Ascending aorta (tissue), 2 donors: ENCODE results near the gene ZIK1. TPM values are rescaled to one million over a fixed set of nuclear protein-coding genes. Genes with fewer than 3 reads are reported as not detected.

Experiments
- DNase-seq, 2 donors: peaks; one replicate each; pipeline ENCODE4 v3.0.0-alpha.2; 2019; ENCODE audit warnings: low spot score in 2 of 2
- H3K27ac ChIP-seq, 2 donors: fragments of 200-600 bp; sonication (generic); one replicate each; pipeline ENCODE4 v1.5.1; 2016 to 2017; ENCODE audit warnings: mild to moderate bottlenecking in 1 of 2
- H3K27me3 ChIP-seq: fragments of 200-600 bp; sonication (generic); one replicate; pipeline ENCODE4 v1.5.1; 2017
- H3K36me3 ChIP-seq, 2 donors: fragments of 200-600 bp; sonication (generic); one replicate each; pipeline ENCODE4 v1.5.1; 2016
- H3K4me1 ChIP-seq, 2 donors: fragments of 200-600 bp; sonication (generic); one replicate each; pipeline ENCODE4 v1.5.1; 2016 to 2017; ENCODE audit warnings: mild to moderate bottlenecking in 1 of 2
- H3K4me3 ChIP-seq, 2 donors: fragments of 200-600 bp; sonication (generic); one replicate each; pipeline ENCODE4 v1.5.1; 2016 to 2017; ENCODE audit warnings: mild to moderate bottlenecking in 1 of 2
- H3K9me3 ChIP-seq, 2 donors: fragments of 200-600 bp; sonication (generic); one replicate each; pipeline ENCODE4 v1.5.1; 2016
- CTCF ChIP-seq, 3 experiments: fragments of 200-600 bp in 2 of 3; fragments of 450-650 bp in 1 of 3; sonication (generic) in 2 of 3; IDR thresholded peaks; one replicate each; pipeline ENCODE4 v1.5.1; 2016 to 2019; ENCODE audit warnings: antibody characterized with exemption in 3 of 3, mild to moderate bottlenecking in 1 of 3, moderate library complexity in 1 of 3
- intact Hi-C: fragments of 100-400 bp; cut with DNase I; formaldehyde crosslinking; loops from one replicate; pipeline ENCODE4 v1.15.1; 2023
- total RNA-seq: library from RNA; depleted of rRNA; stranded (reverse); fragments of >200 nt; gene quantifications from one replicate; pipeline ENCODE4 v1.1.0, GENCODE V29; 2016

Gene ZIK1
- total RNA-seq, 1 donor from 2014 or later = 0.53 TPM

- H3K9me3 ChIP-seq = peaks cover 72 to 94% of the 10 kb centered on the region in 2 donors
- H3K4me3 ChIP-seq = no peak overlapping the region
- no peak overlapping the region for H3K27ac ChIP-seq
- no peaks in the 10 kb centered on the region for H3K27me3 ChIP-seq
- intact Hi-C loops = no loop called here
- H3K4me1 ChIP-seq = no peaks in the 10 kb centered on the region
- no peak for TF ChIP-seq CTCF (IDR thresholded peaks at IDR 0.05)
- H3K36me3 ChIP-seq = peaks cover 0 to 5% of the 10 kb centered on the region in 2 donors
- DNase-seq = no peak
Measured at GRCh38 chr19:57566396-57567265, 17.3 kb upstream of the ZIK1 start.

- H3K4me3 ChIP-seq = no peak overlapping the region
- H3K27me3 ChIP-seq = no peaks in the 10 kb centered on the region
- no peaks in the 10 kb centered on the region for H3K4me1 ChIP-seq
- peaks cover 35 to 46% of the 10 kb centered on the region in 2 donors for H3K36me3 ChIP-seq
- DNase-seq = no peak
- H3K27ac ChIP-seq = no peak overlapping the region
- no peak for TF ChIP-seq CTCF (IDR thresholded peaks at IDR 0.05)
- intact Hi-C loops = loop anchor here (10.0 kb wide), 1 partner anchor 354 kb away; no protein-coding TSS in a partner anchor
- peaks cover 94 to 100% of the 10 kb centered on the region in 2 donors for H3K9me3 ChIP-seq
Measured at GRCh38 chr19:57570707-57571106, 13.2 kb upstream of the ZIK1 start.

GRCh38 chr19:57572415-57572947 lies 11.5 kb upstream of the ZIK1 start:
- intact Hi-C loops = loop anchor here (10.0 kb wide), 1 partner anchor 352 kb away; no protein-coding TSS in a partner anchor
- Histone ChIP-seq H3K27me3 (no peaks in the 10 kb centered on the region), H3K36me3 (peaks cover 49 to 59% of the 10 kb centered on the region in 2 donors), H3K27ac (no peak overlapping the region), H3K4me3 (no peak overlapping the region), H3K9me3 (peaks cover 91 to 99% of the 10 kb centered on the region in 2 donors), H3K4me1 (no peaks in the 10 kb centered on the region)
- TF ChIP-seq CTCF (IDR thresholded peaks at IDR 0.05) = no peak
- DNase-seq = no peak

- H3K36me3 ChIP-seq = peaks cover 49 to 54% of the 10 kb centered on the region in 2 donors
- no peak for DNase-seq
- peaks cover 0 to 10% of the 10 kb centered on the region in 2 donors for H3K4me1 ChIP-seq
- H3K27me3 ChIP-seq = no peaks in the 10 kb centered on the region
- H3K27ac ChIP-seq = no peak overlapping the region
- TF ChIP-seq CTCF (IDR thresholded peaks at IDR 0.05) = no peak
- H3K9me3 ChIP-seq = peaks cover 53 to 62% of the 10 kb centered on the region in 2 donors
- no peak overlapping the region for H3K4me3 ChIP-seq
- intact Hi-C loops = loop anchor here (5.0 to 10.0 kb wide), 3 partner anchors 49 to 426 kb away; partner anchors contain the start of genes ZNF549 and ZNF606
Measured at GRCh38 chr19:57576661-57577060, 7.3 kb upstream of the ZIK1 start.

GRCh38 chr19:57578487-57579205 lies 5.3 kb upstream of the ZIK1 start, which contains the start of gene ZNF416:
Gene ZNF416 (minus strand): TSS chr19:57578911. CDS start chr19:57578704, 207 bp downstream.
- Histone ChIP-seq H3K9me3 (peaks cover 34 to 42% of the 10 kb centered on the region in 2 donors), H3K36me3 (peaks cover 34 to 35% of the 10 kb centered on the region in 2 donors), H3K27ac (peak within 1 kb of the TSS; percentile 39 to 62), H3K27me3 (no peaks in the 10 kb centered on the region), H3K4me3 (peak within 1 kb of the TSS; percentile 87 to 91), H3K4me1 (peaks cover 0 to 14% of the 10 kb centered on the region in 2 donors)
- DNase-seq = peak; percentile 92 to 99
- intact Hi-C loops = loop anchor here (1.0 to 10.0 kb wide), 8 partner anchors 19 to 424 kb away; partner anchors contain the start of genes ZNF419, ZNF530, ZNF548 and ZNF549
- peak in 1 of 3 experiments; percentile 14 for TF ChIP-seq CTCF (IDR thresholded peaks at IDR 0.05)
